IMR-90 (cell line): Measurements from ENCODE around the gene ENAM. TPM values are rescaled to one million over a fixed set of nuclear protein-coding genes. Genes with fewer than 3 reads are reported as not detected.

Experiments used
- ATAC-seq: fragments of 200-7000 bp; cut with Tn5 transposase; 2 replicates; pipeline ENCODE4 v1.9.1; 2020; ENCODE audit warnings: low read depth, mild to moderate bottlenecking, moderate library complexity
- BruUV-seq: library from RNA; stranded (reverse); fragments of 400-500 nt; replicated peaks from 2 replicates; lab custom pipeline; 2021; lab: Mats Ljungman, UMichigan
- CTCF ChIA-PET: fragments of 300-600 bp; formaldehyde crosslinking; extraction: SDS; loops from one replicate; lab custom pipeline; 2021; ENCODE audit warnings: antibody characterized with exemption; lab: Yijun Ruan, JAX
- POLR2A ChIA-PET: fragments of 300-600 bp; sonication (Branson Sonifier 250); formaldehyde crosslinking; loops from one replicate; lab custom pipeline; 2022; ENCODE audit warnings: antibody characterized with exemption; ENCODE audit not compliant: unreplicated experiment; lab: Charles Lee
- DNase-seq: peaks from one replicate; pipeline ENCODE4 v3.0.0; 2013
- H2AFZ ChIP-seq: replicated peaks from 2 replicates; pipeline ENCODE3; 2013; ENCODE audit warnings: low read length, mild to moderate bottlenecking; ENCODE audit not compliant: poor library complexity
- H2AK5ac ChIP-seq: 2 replicates; pipeline ENCODE4 v1.6.1; 2013; ENCODE audit warnings: low read depth, low read length, inconsistent platforms
- H2AK9ac ChIP-seq: replicated peaks from 2 replicates; pipeline ENCODE3; 2013; ENCODE audit warnings: mild to moderate bottlenecking, low read depth, low read length, moderate library complexity; ENCODE audit not compliant: poor library complexity
- H2BK120ac ChIP-seq: 2 replicates; pipeline ENCODE4 v1.6.1; 2013; ENCODE audit warnings: low read depth, low read length, inconsistent platforms
- H2BK15ac ChIP-seq: 3 replicates; pipeline ENCODE4 v1.6.1; 2013; ENCODE audit warnings: low read depth, low read length, inconsistent platforms
- H2BK20ac ChIP-seq: 2 replicates; pipeline ENCODE4 v1.6.1; 2013; ENCODE audit warnings: low read depth, mild to moderate bottlenecking, inconsistent platforms, low read length, moderate library complexity
- H2BK5ac ChIP-seq: 2 replicates; pipeline ENCODE4 v1.6.1; 2013; ENCODE audit warnings: mild to moderate bottlenecking, low read depth, low read length, inconsistent platforms; ENCODE audit not compliant: poor library complexity, severe bottlenecking
- H3K14ac ChIP-seq: replicated peaks from 2 replicates; pipeline ENCODE4 v1.6.1; 2013; ENCODE audit warnings: low read depth, low read length, inconsistent platforms
- H3K18ac ChIP-seq: 2 replicates; pipeline ENCODE4 v1.6.1; 2013; ENCODE audit warnings: low read depth, low read length, control low read depth
- H3K23ac ChIP-seq: 2 replicates; pipeline ENCODE4 v1.6.1; 2013; ENCODE audit warnings: low read depth, low read length, inconsistent platforms
- H3K27ac ChIP-seq: 2 replicates; pipeline ENCODE4 v1.5.1; 2013; ENCODE audit warnings: mild to moderate bottlenecking, control low read depth, low read length; ENCODE audit not compliant: insufficient read depth
- H3K27me3 ChIP-seq: 2 replicates; pipeline ENCODE4 v1.6.1; 2013; ENCODE audit warnings: low read length; ENCODE audit not compliant: control insufficient read depth, insufficient read depth
- H3K36me3 ChIP-seq: 2 replicates; pipeline ENCODE4 v1.6.1; 2013; ENCODE audit warnings: low read length, mixed read lengths; ENCODE audit not compliant: control insufficient read depth, insufficient read depth
- H3K4ac ChIP-seq: 2 replicates; pipeline ENCODE4 v1.6.1; 2013; ENCODE audit warnings: low read depth, low read length, inconsistent platforms
- H3K4me1 ChIP-seq: 2 replicates; pipeline ENCODE4 v1.6.1; 2013; ENCODE audit warnings: low read length, mixed read lengths; ENCODE audit not compliant: control insufficient read depth, insufficient read depth
- H3K4me2 ChIP-seq: 2 replicates; pipeline ENCODE4 v1.6.1; 2013; ENCODE audit warnings: low read depth, mild to moderate bottlenecking, control low read depth, low read length, moderate library complexity
- H3K4me3 ChIP-seq: 2 replicates; pipeline ENCODE4 v1.5.1; 2013; ENCODE audit warnings: low read depth, mild to moderate bottlenecking, control low read depth, low read length, moderate library complexity; ENCODE audit not compliant: insufficient read depth
- H3K56ac ChIP-seq: 2 replicates; pipeline ENCODE4 v1.6.1; 2013; ENCODE audit warnings: low read length, inconsistent platforms; ENCODE audit not compliant: insufficient read depth; ENCODE audit errors: extremely low read depth
- H3K79me1 ChIP-seq, 2 experiments: 2 replicates each; pipeline ENCODE4 v1.6.1; 2013; ENCODE audit warnings: low read length in 2 of 2, inconsistent platforms in 1 of 2, low read depth in 1 of 2
- H3K9ac ChIP-seq: 2 replicates; pipeline ENCODE4 v1.6.1; 2013; ENCODE audit warnings: low read depth, low read length, control low read depth
- H3K9me1 ChIP-seq: 2 replicates; pipeline ENCODE4 v1.6.1; 2013; ENCODE audit warnings: low read length, inconsistent platforms; ENCODE audit not compliant: insufficient read depth
- H3K9me3 ChIP-seq: 2 replicates; pipeline ENCODE4 v1.6.1; 2013; ENCODE audit warnings: low read length; ENCODE audit not compliant: control insufficient read depth, insufficient read depth
- H4K20me1 ChIP-seq: 2 replicates; pipeline ENCODE4 v1.6.1; 2013; ENCODE audit warnings: low read length, inconsistent platforms; ENCODE audit not compliant: insufficient read depth
- H4K5ac ChIP-seq: 2 replicates; pipeline ENCODE4 v1.6.1; 2013; ENCODE audit warnings: mild to moderate bottlenecking, low read depth, low read length, control low read depth
- H4K8ac ChIP-seq, 2 experiments: 2 replicates each; pipeline ENCODE4 v1.6.1; 2013; ENCODE audit warnings: low read depth in 2 of 2, low read length in 2 of 2, control low read depth in 1 of 2, inconsistent platforms in 1 of 2
- H4K91ac ChIP-seq: 2 replicates; pipeline ENCODE4 v1.6.1; 2013; ENCODE audit warnings: low read depth, low read length, inconsistent platforms; ENCODE audit not compliant: insufficient read depth
- CEBPB ChIP-seq: IDR thresholded peaks from 2 replicates; pipeline ENCODE4 v1.6.1; 2012; ENCODE audit warnings: low read depth, low read length, improper control_type of control experiment
- CHD1 ChIP-seq: IDR thresholded peaks from 2 replicates; pipeline ENCODE4 v1.6.1; 2012; ENCODE audit warnings: low read depth, low read length, improper control_type of control experiment
- RAD21 ChIP-seq: IDR thresholded peaks from 2 replicates; pipeline ENCODE4 v1.6.1; 2012; ENCODE audit warnings: low read length, improper control_type of control experiment
- SMC3 ChIP-seq: fragments of 150-350 bp; IDR thresholded peaks from 2 replicates; pipeline ENCODE4 v1.6.1; 2016; ENCODE audit warnings: low read depth, mild to moderate bottlenecking, antibody characterized with exemption, low read length, moderate library complexity
- WGBS, 2 experiments: methylation state at CpG; one replicate each; pipeline versions ENCODE4 v1.1.5 to v1.1.7; 2013; ENCODE audit warnings: missing lambda C conversion rate in 2 of 2; ENCODE audit not compliant: insufficient read length in 1 of 2; ENCODE audit errors: extremely low coverage in 2 of 2; 5-methylcytosine and 5-hydroxymethylcytosine counted together
- dilution Hi-C: fragments of 300-500 bp; cut with HindIII; formaldehyde crosslinking; loops from one replicate; pipeline ENCODE4 v1.14.3; 2018; ENCODE audit warnings: low sequenced_read_pairs; ENCODE audit not compliant: unreplicated experiment
- in situ Hi-C: fragments of 300-500 bp; cut with MboI; formaldehyde crosslinking; loops from 3 replicates; pipeline ENCODE4 v1.14.3; 2019; ENCODE audit warnings: low sequenced_read_pairs, inconsistent platforms, mixed read lengths
- intact Hi-C: fragments of 100-400 bp; cut with micrococcal nuclease; formaldehyde crosslinking; loops from 2 replicates; pipeline ENCODE4 v1.10.0; 2022
- polyA plus RNA-seq, 3 experiments: library from polyadenylated mRNA; depleted of rRNA; stranded (reverse); fragments of >200 nt; gene quantifications; 2 replicates each; pipeline ENCODE4 v1.2.3, GENCODE V29; 2012; ENCODE audit warnings: low replicate concordance in 1 of 3
- total RNA-seq: library from RNA; depleted of rRNA; stranded (reverse); fragments of >200 nt; gene quantifications from 2 replicates; pipeline ENCODE4 v1.2.3, GENCODE V29; 2012
- TF ChIP-seq, protein P1 (sequence below): conservative IDR thresholded peaks from 2 replicates; pipeline ENCODE4 v1.5.1; 2012; ENCODE audit warnings: mild to moderate bottlenecking, low read depth, low read length, improper control_type of control experiment

ENAM gene
- total and polyA plus RNA-seq, 2 of the 4 experiments (the other 2 are of a cell fraction), result under 0.01 to 0.10 TPM

DNA sequence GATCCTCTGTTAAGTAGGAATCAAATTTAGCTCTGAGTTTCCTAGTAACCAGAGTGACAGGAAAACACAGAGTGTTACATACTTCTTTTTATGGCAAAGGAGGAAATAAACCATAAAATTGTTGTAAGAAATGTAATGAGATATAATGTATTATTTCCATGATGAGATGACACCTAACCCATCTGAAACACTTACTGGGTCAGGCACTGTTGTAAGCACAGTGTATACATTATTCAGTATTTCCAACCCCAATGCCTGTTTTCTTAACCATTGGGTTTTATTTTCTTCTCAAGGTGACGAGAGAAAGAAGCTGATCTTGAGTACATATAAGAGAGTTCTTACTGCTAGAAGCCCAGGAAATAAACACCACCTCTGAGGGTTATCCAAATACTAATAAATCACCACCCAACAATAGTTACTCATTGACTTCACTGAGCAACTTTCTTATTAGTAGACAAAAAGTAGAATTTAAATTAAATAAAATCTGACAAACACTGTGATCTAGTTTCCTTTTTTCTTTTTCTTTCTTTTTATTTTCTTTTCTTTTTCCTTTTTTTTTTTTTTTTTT lies 4.2 kb upstream of the ENAM start:
- no peak overlapping the region for H4K91ac ChIP-seq
- CTCF ChIA-PET, result interaction anchor here (0.6 to 0.9 kb wide), 2 partner anchors 116 to 151 kb away, joined by 3 read pairs; no protein-coding TSS in a partner anchor
- in situ Hi-C loops, result loop anchor here (25.0 kb wide), 1 partner anchor 1088 kb away; no protein-coding TSS in a partner anchor
- H3K9me1 ChIP-seq, result no peaks in the 10 kb centered on the region
- DNase-seq (no peak), ATAC-seq (no peak)
- no peaks in the 10 kb centered on the region for H3K4me1 ChIP-seq
- no peak overlapping the region for H2AK5ac ChIP-seq
- H2BK20ac ChIP-seq, result no peak overlapping the region
- no peaks in the 10 kb centered on the region for H3K27me3 ChIP-seq
- no peaks in the 10 kb centered on the region for H4K20me1 ChIP-seq
- BruUV-seq, result no TSS peak
- no peak overlapping the region for H3K23ac ChIP-seq
- no peaks in the 10 kb centered on the region for H3K36me3 ChIP-seq
- no CpG with 5 or more reads among the region's 1 CpG for WGBS, 2 experiments
- no peak overlapping the region for H3K14ac ChIP-seq
- H4K5ac ChIP-seq, result no peak overlapping the region
- H2BK15ac ChIP-seq, result no peak overlapping the region
- H4K8ac ChIP-seq, result no peak overlapping the region
- H3K9ac ChIP-seq, result no peak overlapping the region
- H2AFZ ChIP-seq, result no peak overlapping the region
- H3K56ac ChIP-seq, result no peak overlapping the region
- POLR2A ChIA-PET, result no interaction called here
- no peak overlapping the region for H2BK5ac ChIP-seq
- H3K27ac ChIP-seq, result no peak overlapping the region
- TF ChIP-seq, protein P1, sequence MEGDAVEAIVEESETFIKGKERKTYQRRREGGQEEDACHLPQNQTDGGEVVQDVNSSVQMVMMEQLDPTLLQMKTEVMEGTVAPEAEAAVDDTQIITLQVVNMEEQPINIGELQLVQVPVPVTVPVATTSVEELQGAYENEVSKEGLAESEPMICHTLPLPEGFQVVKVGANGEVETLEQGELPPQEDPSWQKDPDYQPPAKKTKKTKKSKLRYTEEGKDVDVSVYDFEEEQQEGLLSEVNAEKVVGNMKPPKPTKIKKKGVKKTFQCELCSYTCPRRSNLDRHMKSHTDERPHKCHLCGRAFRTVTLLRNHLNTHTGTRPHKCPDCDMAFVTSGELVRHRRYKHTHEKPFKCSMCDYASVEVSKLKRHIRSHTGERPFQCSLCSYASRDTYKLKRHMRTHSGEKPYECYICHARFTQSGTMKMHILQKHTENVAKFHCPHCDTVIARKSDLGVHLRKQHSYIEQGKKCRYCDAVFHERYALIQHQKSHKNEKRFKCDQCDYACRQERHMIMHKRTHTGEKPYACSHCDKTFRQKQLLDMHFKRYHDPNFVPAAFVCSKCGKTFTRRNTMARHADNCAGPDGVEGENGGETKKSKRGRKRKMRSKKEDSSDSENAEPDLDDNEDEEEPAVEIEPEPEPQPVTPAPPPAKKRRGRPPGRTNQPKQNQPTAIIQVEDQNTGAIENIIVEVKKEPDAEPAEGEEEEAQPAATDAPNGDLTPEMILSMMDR, result no peak
- no peak for TF ChIP-seq CHD1
- TF ChIP-seq CEBPB, result no peak
- no peak for TF ChIP-seq RAD21
- TF ChIP-seq SMC3, result no peak
- intact Hi-C loops, result no loop called here
- no peak overlapping the region for H3K4me2 ChIP-seq
- dilution Hi-C loops, result no loop called here
- no peak overlapping the region for H2BK120ac ChIP-seq
- no peak overlapping the region for H3K4me3 ChIP-seq
- no peak overlapping the region for H3K18ac ChIP-seq
- no peaks in the 10 kb centered on the region for H3K9me3 ChIP-seq
- no peaks in the 10 kb centered on the region for H3K79me1 ChIP-seq
- H3K4ac ChIP-seq, result no peak overlapping the region
- H2AK9ac ChIP-seq, result no peak overlapping the region
